Heart left ventricle (tissue), 16 donors: Measurements from ENCODE around the gene NLK. TPM values are rescaled to one million over a fixed set of nuclear protein-coding genes. Genes with fewer than 3 reads are reported as not detected.

Source experiments
- ATAC-seq, 4 donors: fragments of 200-7000 bp; cut with Tn5 transposase; one replicate each; pipeline ENCODE4 v1.9.1; 2020 to 2022; ENCODE audit warnings: moderate library complexity in 4 of 4, mild to moderate bottlenecking in 3 of 4, moderate number of reproducible peaks in 1 of 4
- DNase-seq, 5 donors: peaks; one replicate each; pipeline ENCODE4 v3.0.0-alpha.2; 2020
- H3K27ac ChIP-seq, 12 donors: fragments of 200-600 bp; sonication (generic) in 4 of 12; one replicate each; pipeline versions ENCODE4 v1.5.0 to v1.8.0; 2016 to 2022; ENCODE audit warnings: mild to moderate bottlenecking in 2 of 12
- H3K27me3 ChIP-seq, 9 donors: fragments of 200-600 bp; sonication (generic) in 2 of 9; one replicate each; pipeline versions ENCODE4 v1.5.1 to v1.8.0; 2016 to 2022; ENCODE audit warnings: mild to moderate bottlenecking in 3 of 9
- H3K36me3 ChIP-seq, 9 donors: fragments of 200-600 bp; sonication (generic) in 2 of 9; one replicate each; pipeline versions ENCODE4 v1.5.0 to v1.8.0; 2018 to 2022; ENCODE audit warnings: mild to moderate bottlenecking in 2 of 9
- H3K4me1 ChIP-seq, 12 donors: fragments of 200-600 bp; sonication (generic) in 4 of 12; one replicate each; pipeline versions ENCODE4 v1.5.0 to v1.8.0; 2016 to 2022; ENCODE audit warnings: mild to moderate bottlenecking in 3 of 12
- H3K4me3 ChIP-seq, 12 donors: fragments of 200-600 bp; sonication (generic) in 4 of 12; one replicate each; pipeline versions ENCODE4 v1.5.0 to v1.8.0; 2017 to 2022; ENCODE audit warnings: mild to moderate bottlenecking in 9 of 12, moderate library complexity in 4 of 12
- H3K9me3 ChIP-seq, 12 donors: fragments of 200-600 bp; sonication (generic) in 4 of 12; one replicate each; pipeline versions ENCODE4 v1.5.0 to v1.8.0; 2016 to 2022; ENCODE audit warnings: mild to moderate bottlenecking in 1 of 12
- CTCF ChIP-seq, 12 donors: fragments of 200-600 bp; sonication (generic) in 4 of 12; IDR thresholded peaks; one replicate each; pipeline versions ENCODE4 v1.5.0 to v1.8.0; 2018 to 2022; ENCODE audit warnings: antibody characterized with exemption in 12 of 12, mild to moderate bottlenecking in 5 of 12
- POLR2A ChIP-seq, 2 donors: fragments of 450-650 bp; IDR thresholded peaks; one replicate each; pipeline ENCODE4 v1.6.1; 2017; ENCODE audit warnings: antibody characterized with exemption in 2 of 2, mild to moderate bottlenecking in 2 of 2, moderate library complexity in 2 of 2
- WGBS, 4 donors: extraction: QIAGEN DNeasy Blood & Tissue Kit in 2 of 4; methylation state at CpG; one replicate each; pipeline versions ENCODE4 v1.1.5 to v1.1.7; 2013 to 2018; 5-methylcytosine and 5-hydroxymethylcytosine counted together
- intact Hi-C, 10 donors: fragments of 100-400 bp; cut with DNase I; formaldehyde crosslinking; loops; one replicate each; pipeline versions ENCODE4 v1.11.1 to v1.14.2; 2022
- polyA plus RNA-seq, 2 donors: library from polyadenylated mRNA; stranded (reverse); fragments of 200-250 nt; gene quantifications; one replicate each; pipeline ENCODE4 v1.2.3, GENCODE V29; 2013
- total RNA-seq, 9 donors: library from RNA; depleted of rRNA in 2 of 9; stranded (reverse); fragments of >200 nt in 2 of 9; fragmentation: NEBNext Ultra II Directional in 3 of 9; extraction: Animal tissue kit (Norgen Biotek cat#: 25700) in 3 of 9; gene quantifications; one replicate each; pipeline versions ENCODE4 v1.1.0 to v1.2.4, GENCODE V29; 2016 to 2023
- donor health status: ischemic (EF 13 %, LVEDD 7.1; RV severe dilation, severe dysfunction).
- donor health status: healthy with polysubstance abuse.
- donor health status: DM: no; HTN: yes; CAD: no.
- donor health status: DM: no; HTN: no; CAD: no.
- donor health status: ischemic (EF 25% LVEDD 6.9; RV normal size, moderate dysfunction).
- donor health status: ischemic (EF 25% LVEDD 5.7; RV mildly dilated, moderate dysfunction).
- donor health status: healthy.
- donor health status: DM: yes; HTN: yes; CAD: no.
- donor health status: ischemic (EF 35%, LVEDD 5.7; RV mildly dilated, moderate dysfunction).
- donor health status: nonischemic (EF 11% LVEDD 7.7; RV severe dilation, severe dysfunction).
- donor health status: DM: yes; HTN: yes; CAD: no.
- donor health status: PGD.
- donor health status: ischemic (EF 29% LVEDD 5.4; RV normal size, mild dysfunction).
- donor health status: nonischemic (EF 23%, LVEDD 6.1; RV moderate dilation, normal function).

The NLK gene
- total and polyA plus RNA-seq, 11 donors, result 8.1 to 29.1 (median 20.0) TPM

DNA sequence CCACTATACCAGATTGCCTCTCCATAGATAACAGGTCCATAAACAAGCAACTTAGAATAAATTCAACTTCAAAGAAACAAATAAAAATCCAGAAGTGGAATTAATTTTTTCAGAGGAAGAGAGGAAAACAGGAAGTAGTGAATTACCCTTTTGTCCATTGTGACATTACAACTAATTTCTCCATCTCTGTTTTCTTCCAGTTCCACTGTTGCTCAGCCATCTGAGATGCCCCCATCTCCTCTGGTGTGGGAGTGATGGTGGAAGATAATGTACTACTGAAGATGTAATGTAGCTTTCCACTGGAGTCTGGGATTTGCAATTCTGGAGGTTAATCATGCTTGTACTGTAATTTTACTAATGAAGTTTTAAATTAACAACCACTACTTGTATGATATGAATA, 151.9 kb downstream of the NLK start:
- H3K27me3 ChIP-seq, result no peaks in the 10 kb centered on the region
- no peak overlapping the region for H3K27ac ChIP-seq
- no peaks in the 10 kb centered on the region for H3K9me3 ChIP-seq
- H3K36me3 ChIP-seq, result peaks cover 0 to 83% (median 47%) of the 10 kb centered on the region in 9 donors
- ATAC-seq (no peak), DNase-seq (no peak)
- intact Hi-C loops, result no loop called here
- no peak for TF ChIP-seq POLR2A (IDR thresholded peaks at IDR 0.05)
- TF ChIP-seq CTCF (IDR thresholded peaks at IDR 0.05), result no peak
- H3K4me1 ChIP-seq, result peaks cover 0 to 28% (median 0%) of the 10 kb centered on the region in 12 donors
- H3K4me3 ChIP-seq, result no peak overlapping the region

- DNase-seq (no peak), ATAC-seq (no peak)
- H3K36me3 ChIP-seq, result peaks cover 0 to 68% (median 47%) of the 10 kb centered on the region in 9 donors
- intact Hi-C loops, result no loop called here
- peaks cover 0 to 28% (median 0%) of the 10 kb centered on the region in 12 donors for H3K4me1 ChIP-seq
- TF ChIP-seq CTCF (IDR thresholded peaks at IDR 0.05) (no peak), POLR2A (IDR thresholded peaks at IDR 0.05) (no peak)
- no peaks in the 10 kb centered on the region for H3K27me3 ChIP-seq
- 94 to 100% (median 99%) methylated on average over 1 of the region's 1 CpG for WGBS, 4 donors
- H3K4me3 ChIP-seq, result no peak overlapping the region
- peak overlapping the region in 1 of 12 donors; percentile 56 for H3K27ac ChIP-seq
- no peaks in the 10 kb centered on the region for H3K9me3 ChIP-seq
Observed at GRCh38 chr17:28196636-28197035, 154.2 kb downstream of the NLK start.

DNA sequence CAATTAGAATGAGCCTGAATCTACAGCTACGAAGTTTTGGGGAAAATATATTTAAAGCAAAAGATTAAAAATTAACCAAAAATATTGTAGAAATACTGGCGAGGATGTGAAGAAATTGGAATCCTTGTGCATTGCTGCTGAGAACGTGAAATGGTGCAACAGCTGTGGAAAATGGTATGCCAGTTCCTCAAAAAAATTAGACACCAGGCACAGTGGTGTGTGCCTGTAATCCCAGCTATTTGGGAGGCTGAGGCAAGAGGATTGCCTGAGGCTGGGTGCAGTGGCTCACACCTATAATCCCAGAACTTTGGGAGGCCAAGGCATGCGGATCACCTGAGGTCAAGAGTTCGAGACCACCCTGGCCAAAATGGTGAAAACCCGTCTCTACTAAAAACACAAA, 156.6 kb downstream of the NLK start:
- intact Hi-C loops, result no loop called here
- WGBS, 4 donors, result 90 to 96% (median 94%) methylated on average over 6 of the region's 6 CpGs
- ATAC-seq, result no peak

DNA sequence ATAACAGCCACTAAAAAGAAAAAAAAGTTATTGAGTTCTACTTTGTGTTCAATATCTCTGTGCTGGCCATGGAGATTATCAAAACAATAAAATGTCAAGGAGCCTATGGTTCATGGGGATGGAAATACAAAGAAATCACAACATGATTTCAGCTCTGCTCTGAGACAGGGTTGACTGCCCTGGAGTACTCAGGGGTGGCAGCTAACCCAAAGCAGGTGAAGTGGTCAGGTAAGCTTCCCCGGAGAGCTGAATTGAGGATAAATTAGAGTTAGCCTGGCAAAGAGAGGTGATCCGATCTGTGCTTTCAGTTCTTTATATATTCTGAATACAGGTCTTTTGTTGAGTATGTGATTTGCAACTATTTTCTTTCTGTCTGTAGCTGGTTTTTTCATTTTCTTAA, 157.3 kb downstream of the NLK start:
- no peak for TF ChIP-seq CTCF (IDR thresholded peaks at IDR 0.05)
- TF ChIP-seq POLR2A (IDR thresholded peaks at IDR 0.05), result no peak
- intact Hi-C loops, result no loop called here
- no peak overlapping the region for H3K27ac ChIP-seq
- DNase-seq, result no peak
- no peak for ATAC-seq
- no peak overlapping the region for H3K4me3 ChIP-seq
- H3K27me3 ChIP-seq, result no peaks in the 10 kb centered on the region
- peaks cover 0 to 40% (median 23%) of the 10 kb centered on the region in 9 donors for H3K36me3 ChIP-seq
- H3K9me3 ChIP-seq, result no peaks in the 10 kb centered on the region
- WGBS, 4 donors, result 94 to 97% (median 96%) methylated on average over 2 of the region's 2 CpGs
- peaks cover 0 to 15% (median 0%) of the 10 kb centered on the region in 12 donors for H3K4me1 ChIP-seq

More for the DNA sequence above, 156.6 kb downstream of the NLK start:
- Histone ChIP-seq H3K27me3 (no peaks in the 10 kb centered on the region), H3K36me3 (peaks cover 0 to 46% (median 29%) of the 10 kb centered on the region in 9 donors), H3K27ac (no peak overlapping the region), H3K4me3 (no peak overlapping the region), H3K4me1 (peaks cover 0 to 15% (median 0%) of the 10 kb centered on the region in 12 donors), H3K9me3 (no peaks in the 10 kb centered on the region)
- no peak for DNase-seq
- TF ChIP-seq POLR2A (IDR thresholded peaks at IDR 0.05) (no peak), CTCF (IDR thresholded peaks at IDR 0.05) (no peak)
